ENCODE results near the gene PSME1.

PSME1 gene

GRCh38 chr14:24177041-24177825 is 41.2 kb downstream of the PSME1 start:
- no peak for DNase-seq

- no peak for DNase-seq
Observed at GRCh38 chr14:24177891-24178290, 41.9 kb downstream of the PSME1 start.

- DNase-seq: no peak
Observed at GRCh38 chr14:24178399-24179178, 42.6 kb downstream of the PSME1 start.

GRCh38 chr14:24179294-24179960 is 43.4 kb downstream of the PSME1 start:
- no peak for DNase-seq

GRCh38 chr14:24179961-24180796 is 44.2 kb downstream of the PSME1 start:
- DNase-seq: no peak

- no peak for DNase-seq
Observed at GRCh38 chr14:24181371-24182077, 45.5 kb downstream of the PSME1 start.

GRCh38 chr14:24182110-24182882 is 46.3 kb downstream of the PSME1 start:
- DNase-seq: no peak

- DNase-seq: no peak
Observed at GRCh38 chr14:24183014-24183481, 47.1 kb downstream of the PSME1 start.

GRCh38 chr14:24184104-24184970 is 48.3 kb downstream of the PSME1 start:
- DNase-seq: no peak

- no peak for DNase-seq
Observed at GRCh38 chr14:24185026-24185425, 49.0 kb downstream of the PSME1 start.

- DNase-seq: no peak
Observed at GRCh38 chr14:24185741-24186140, 49.7 kb downstream of the PSME1 start.

- no peak for DNase-seq
Observed at GRCh38 chr14:24186831-24187538, 51.0 kb downstream of the PSME1 start.

- DNase-seq: no peak
Observed at GRCh38 chr14:24187539-24187915, 51.5 kb downstream of the PSME1 start.
